Adrenal gland (tissue), 5 donors: ENCODE data around the gene PTPN7.
"Not testable (repeated sequence)": the region's sequence is repeated elsewhere in the genome, so short reads cannot be mapped to it uniquely, and the experiment has no call there.

Experiments used
- POLR2A ChIP-seq, 2 donors: fragments of 450-650 bp; IDR thresholded peaks; one replicate each; pipeline ENCODE4 v1.6.1; 2017; ENCODE audit warnings: antibody characterized with exemption in 2 of 2, mild to moderate bottlenecking in 2 of 2, moderate library complexity in 1 of 2
- TF ChIP-seq, protein P1 (sequence below), 6 experiments: fragments of 450-650 bp in 4 of 6; fragments of 200-600 bp in 2 of 6; sonication (generic) in 1 of 6; IDR thresholded peaks; 1 replicate in 5 of 6; 2 replicates in 1 of 6; pipeline versions ENCODE4 v1.5.1 to v1.8.0; 2016 to 2021; ENCODE audit warnings: antibody characterized with exemption in 6 of 6, mild to moderate bottlenecking in 2 of 6, moderate library complexity in 1 of 6
- donor health status: DM: no; HTN: no; CAD: no.

GRCh38 chr1:202141468-202141867 is 18.9 kb downstream of the PTPN7 start:
- TF ChIP-seq, protein P1, sequence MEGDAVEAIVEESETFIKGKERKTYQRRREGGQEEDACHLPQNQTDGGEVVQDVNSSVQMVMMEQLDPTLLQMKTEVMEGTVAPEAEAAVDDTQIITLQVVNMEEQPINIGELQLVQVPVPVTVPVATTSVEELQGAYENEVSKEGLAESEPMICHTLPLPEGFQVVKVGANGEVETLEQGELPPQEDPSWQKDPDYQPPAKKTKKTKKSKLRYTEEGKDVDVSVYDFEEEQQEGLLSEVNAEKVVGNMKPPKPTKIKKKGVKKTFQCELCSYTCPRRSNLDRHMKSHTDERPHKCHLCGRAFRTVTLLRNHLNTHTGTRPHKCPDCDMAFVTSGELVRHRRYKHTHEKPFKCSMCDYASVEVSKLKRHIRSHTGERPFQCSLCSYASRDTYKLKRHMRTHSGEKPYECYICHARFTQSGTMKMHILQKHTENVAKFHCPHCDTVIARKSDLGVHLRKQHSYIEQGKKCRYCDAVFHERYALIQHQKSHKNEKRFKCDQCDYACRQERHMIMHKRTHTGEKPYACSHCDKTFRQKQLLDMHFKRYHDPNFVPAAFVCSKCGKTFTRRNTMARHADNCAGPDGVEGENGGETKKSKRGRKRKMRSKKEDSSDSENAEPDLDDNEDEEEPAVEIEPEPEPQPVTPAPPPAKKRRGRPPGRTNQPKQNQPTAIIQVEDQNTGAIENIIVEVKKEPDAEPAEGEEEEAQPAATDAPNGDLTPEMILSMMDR (IDR thresholded peaks at IDR 0.05), result not testable (repeated sequence)
- not testable (repeated sequence) for TF ChIP-seq POLR2A (IDR thresholded peaks at IDR 0.05)
